IMR-90 (cell line): ENCODE data around the gene GDF9. TPM values are rescaled to one million over a fixed set of nuclear protein-coding genes. Genes with fewer than 3 reads are reported as not detected.

Source experiments
- ATAC-seq: fragments of 200-7000 bp; cut with Tn5 transposase; 2 replicates; pipeline ENCODE4 v1.9.1; 2020; ENCODE audit warnings: low read depth, mild to moderate bottlenecking, moderate library complexity
- BruUV-seq: library from RNA; stranded (reverse); fragments of 400-500 nt; replicated peaks from 2 replicates; lab custom pipeline; 2021; lab: Mats Ljungman, UMichigan
- CTCF ChIA-PET: fragments of 300-600 bp; formaldehyde crosslinking; extraction: SDS; loops from one replicate; lab custom pipeline; 2021; ENCODE audit warnings: antibody characterized with exemption; lab: Yijun Ruan, JAX
- POLR2A ChIA-PET: fragments of 300-600 bp; sonication (Branson Sonifier 250); formaldehyde crosslinking; loops from one replicate; lab custom pipeline; 2022; ENCODE audit warnings: antibody characterized with exemption; ENCODE audit not compliant: unreplicated experiment; lab: Charles Lee
- DNase-seq: peaks from one replicate; pipeline ENCODE4 v3.0.0; 2013
- H2AFZ ChIP-seq: replicated peaks from 2 replicates; pipeline ENCODE3; 2013; ENCODE audit warnings: low read length, mild to moderate bottlenecking; ENCODE audit not compliant: poor library complexity
- H2AK5ac ChIP-seq: 2 replicates; pipeline ENCODE4 v1.6.1; 2013; ENCODE audit warnings: low read depth, low read length, inconsistent platforms
- H2AK9ac ChIP-seq: replicated peaks from 2 replicates; pipeline ENCODE3; 2013; ENCODE audit warnings: mild to moderate bottlenecking, low read depth, low read length, moderate library complexity; ENCODE audit not compliant: poor library complexity
- H2BK120ac ChIP-seq: 2 replicates; pipeline ENCODE4 v1.6.1; 2013; ENCODE audit warnings: low read depth, low read length, inconsistent platforms
- H2BK15ac ChIP-seq: 3 replicates; pipeline ENCODE4 v1.6.1; 2013; ENCODE audit warnings: low read depth, low read length, inconsistent platforms
- H2BK20ac ChIP-seq: 2 replicates; pipeline ENCODE4 v1.6.1; 2013; ENCODE audit warnings: low read depth, mild to moderate bottlenecking, inconsistent platforms, low read length, moderate library complexity
- H2BK5ac ChIP-seq: 2 replicates; pipeline ENCODE4 v1.6.1; 2013; ENCODE audit warnings: mild to moderate bottlenecking, low read depth, low read length, inconsistent platforms; ENCODE audit not compliant: poor library complexity, severe bottlenecking
- H3K14ac ChIP-seq: replicated peaks from 2 replicates; pipeline ENCODE4 v1.6.1; 2013; ENCODE audit warnings: low read depth, low read length, inconsistent platforms
- H3K18ac ChIP-seq: 2 replicates; pipeline ENCODE4 v1.6.1; 2013; ENCODE audit warnings: low read depth, low read length, control low read depth
- H3K23ac ChIP-seq: 2 replicates; pipeline ENCODE4 v1.6.1; 2013; ENCODE audit warnings: low read depth, low read length, inconsistent platforms
- H3K27ac ChIP-seq: 2 replicates; pipeline ENCODE4 v1.5.1; 2013; ENCODE audit warnings: mild to moderate bottlenecking, control low read depth, low read length; ENCODE audit not compliant: insufficient read depth
- H3K27me3 ChIP-seq: 2 replicates; pipeline ENCODE4 v1.6.1; 2013; ENCODE audit warnings: low read length; ENCODE audit not compliant: control insufficient read depth, insufficient read depth
- H3K36me3 ChIP-seq: 2 replicates; pipeline ENCODE4 v1.6.1; 2013; ENCODE audit warnings: low read length, mixed read lengths; ENCODE audit not compliant: control insufficient read depth, insufficient read depth
- H3K4ac ChIP-seq: 2 replicates; pipeline ENCODE4 v1.6.1; 2013; ENCODE audit warnings: low read depth, low read length, inconsistent platforms
- H3K4me1 ChIP-seq: 2 replicates; pipeline ENCODE4 v1.6.1; 2013; ENCODE audit warnings: low read length, mixed read lengths; ENCODE audit not compliant: control insufficient read depth, insufficient read depth
- H3K4me2 ChIP-seq: 2 replicates; pipeline ENCODE4 v1.6.1; 2013; ENCODE audit warnings: low read depth, mild to moderate bottlenecking, control low read depth, low read length, moderate library complexity
- H3K4me3 ChIP-seq: 2 replicates; pipeline ENCODE4 v1.5.1; 2013; ENCODE audit warnings: low read depth, mild to moderate bottlenecking, control low read depth, low read length, moderate library complexity; ENCODE audit not compliant: insufficient read depth
- H3K56ac ChIP-seq: 2 replicates; pipeline ENCODE4 v1.6.1; 2013; ENCODE audit warnings: low read length, inconsistent platforms; ENCODE audit not compliant: insufficient read depth; ENCODE audit errors: extremely low read depth
- H3K79me1 ChIP-seq, 2 experiments: 2 replicates each; pipeline ENCODE4 v1.6.1; 2013; ENCODE audit warnings: low read length in 2 of 2, inconsistent platforms in 1 of 2, low read depth in 1 of 2
- H3K9ac ChIP-seq: 2 replicates; pipeline ENCODE4 v1.6.1; 2013; ENCODE audit warnings: low read depth, low read length, control low read depth
- H3K9me1 ChIP-seq: 2 replicates; pipeline ENCODE4 v1.6.1; 2013; ENCODE audit warnings: low read length, inconsistent platforms; ENCODE audit not compliant: insufficient read depth
- H3K9me3 ChIP-seq: 2 replicates; pipeline ENCODE4 v1.6.1; 2013; ENCODE audit warnings: low read length; ENCODE audit not compliant: control insufficient read depth, insufficient read depth
- H4K20me1 ChIP-seq: 2 replicates; pipeline ENCODE4 v1.6.1; 2013; ENCODE audit warnings: low read length, inconsistent platforms; ENCODE audit not compliant: insufficient read depth
- H4K5ac ChIP-seq: 2 replicates; pipeline ENCODE4 v1.6.1; 2013; ENCODE audit warnings: mild to moderate bottlenecking, low read depth, low read length, control low read depth
- H4K8ac ChIP-seq, 2 experiments: 2 replicates each; pipeline ENCODE4 v1.6.1; 2013; ENCODE audit warnings: low read depth in 2 of 2, low read length in 2 of 2, control low read depth in 1 of 2, inconsistent platforms in 1 of 2
- H4K91ac ChIP-seq: 2 replicates; pipeline ENCODE4 v1.6.1; 2013; ENCODE audit warnings: low read depth, low read length, inconsistent platforms; ENCODE audit not compliant: insufficient read depth
- BHLHE40 ChIP-seq: fragments of 150-350 bp; IDR thresholded peaks from 2 replicates; pipeline ENCODE4 v1.6.1; 2016; ENCODE audit warnings: mild to moderate bottlenecking, low read depth, low read length
- CEBPB ChIP-seq: IDR thresholded peaks from 2 replicates; pipeline ENCODE4 v1.6.1; 2012; ENCODE audit warnings: low read depth, low read length, improper control_type of control experiment
- CHD1 ChIP-seq: IDR thresholded peaks from 2 replicates; pipeline ENCODE4 v1.6.1; 2012; ENCODE audit warnings: low read depth, low read length, improper control_type of control experiment
- CTCF ChIP-seq: conservative IDR thresholded peaks from 2 replicates; pipeline ENCODE4 v1.5.1; 2012; ENCODE audit warnings: mild to moderate bottlenecking, low read depth, low read length, improper control_type of control experiment
- ELK1 ChIP-seq: fragments of 150-350 bp; IDR thresholded peaks from 2 replicates; pipeline ENCODE4 v1.6.1; 2016; ENCODE audit warnings: low read depth, mild to moderate bottlenecking, low read length, moderate library complexity, borderline replicate concordance
- FOS ChIP-seq: fragments of 150-350 bp; IDR thresholded peaks from 2 replicates; pipeline ENCODE4 v1.6.1; 2016; ENCODE audit warnings: low read depth, low read length
- MXI1 ChIP-seq: IDR thresholded peaks from 2 replicates; pipeline ENCODE4 v1.6.1; 2012; ENCODE audit warnings: low read depth, mild to moderate bottlenecking, low read length, moderate library complexity, borderline replicate concordance
- NFE2L2 ChIP-seq: fragments of 150-350 bp; IDR thresholded peaks from 2 replicates; pipeline ENCODE4 v1.6.1; 2016; ENCODE audit warnings: low read depth, mild to moderate bottlenecking, low read length
- POLR2A ChIP-seq: IDR thresholded peaks from 2 replicates; pipeline ENCODE4 v1.6.1; 2012; ENCODE audit warnings: mild to moderate bottlenecking, low read depth, low read length
- RCOR1 ChIP-seq: IDR thresholded peaks from 2 replicates; pipeline ENCODE4 v1.6.1; 2012; ENCODE audit warnings: mild to moderate bottlenecking, low read length, improper control_type of control experiment; ENCODE audit not compliant: insufficient replicate concordance
- RFX5 ChIP-seq: IDR thresholded peaks from 2 replicates; pipeline ENCODE4 v1.8.0; 2012; ENCODE audit warnings: low read depth, mild to moderate bottlenecking, low read length, moderate library complexity
- SMC3 ChIP-seq: fragments of 150-350 bp; IDR thresholded peaks from 2 replicates; pipeline ENCODE4 v1.6.1; 2016; ENCODE audit warnings: low read depth, mild to moderate bottlenecking, antibody characterized with exemption, low read length, moderate library complexity
- USF2 ChIP-seq: fragments of 150-350 bp; IDR thresholded peaks from 2 replicates; pipeline ENCODE4 v1.6.1; 2017; ENCODE audit warnings: mild to moderate bottlenecking, antibody characterized with exemption, low read length, low read depth
- WGBS, 2 experiments: methylation state at CpG; one replicate each; pipeline versions ENCODE4 v1.1.5 to v1.1.7; 2013; ENCODE audit warnings: missing lambda C conversion rate in 2 of 2; ENCODE audit not compliant: insufficient read length in 1 of 2; ENCODE audit errors: extremely low coverage in 2 of 2; 5-methylcytosine and 5-hydroxymethylcytosine counted together
- dilution Hi-C: fragments of 300-500 bp; cut with HindIII; formaldehyde crosslinking; loops from one replicate; pipeline ENCODE4 v1.14.3; 2018; ENCODE audit warnings: low sequenced_read_pairs; ENCODE audit not compliant: unreplicated experiment
- in situ Hi-C: fragments of 300-500 bp; cut with MboI; formaldehyde crosslinking; loops from 3 replicates; pipeline ENCODE4 v1.14.3; 2019; ENCODE audit warnings: low sequenced_read_pairs, inconsistent platforms, mixed read lengths
- intact Hi-C: fragments of 100-400 bp; cut with micrococcal nuclease; formaldehyde crosslinking; loops from 2 replicates; pipeline ENCODE4 v1.10.0; 2022
- polyA plus RNA-seq, 3 experiments: library from polyadenylated mRNA; depleted of rRNA; stranded (reverse); fragments of >200 nt; gene quantifications; 2 replicates each; pipeline ENCODE4 v1.2.3, GENCODE V29; 2012; ENCODE audit warnings: low replicate concordance in 1 of 3
- total RNA-seq: library from RNA; depleted of rRNA; stranded (reverse); fragments of >200 nt; gene quantifications from 2 replicates; pipeline ENCODE4 v1.2.3, GENCODE V29; 2012

Gene GDF9
- total and polyA plus RNA-seq, 2 of the 4 experiments (the other 2 are of a cell fraction), result 0.18 to 0.21 TPM

GRCh38 chr5:132832612-132833011 lies 33.7 kb downstream of the GDF9 start:
- no peak overlapping the region for H4K5ac ChIP-seq
- no peaks in the 10 kb centered on the region for H4K20me1 ChIP-seq
- intact Hi-C loops (no loop called here), dilution Hi-C loops (no loop called here), in situ Hi-C loops (no loop called here)
- no peak overlapping the region for H2BK120ac ChIP-seq
- ATAC-seq (no peak), DNase-seq (no peak)
- H3K27me3 ChIP-seq, result no peaks in the 10 kb centered on the region
- no peak overlapping the region for H2AK5ac ChIP-seq
- no peak overlapping the region for H3K56ac ChIP-seq
- H2BK5ac ChIP-seq, result no peak overlapping the region
- TF ChIP-seq BHLHE40 (no peak), FOS (no peak), POLR2A (no peak), SMC3 (no peak), RFX5 (no peak), CTCF (no peak), USF2 (no peak), CEBPB (no peak), ELK1 (no peak), MXI1 (no peak), CHD1 (no peak), NFE2L2 (no peak), RCOR1 (no peak)
- no TSS peak for BruUV-seq
- no peaks in the 10 kb centered on the region for H3K36me3 ChIP-seq
- H3K27ac ChIP-seq, result no peak overlapping the region
- CTCF ChIA-PET, result no interaction called here
- no peak overlapping the region for H2AK9ac ChIP-seq
- H3K4ac ChIP-seq, result no peak overlapping the region
- H3K4me2 ChIP-seq, result no peak overlapping the region
- no peaks in the 10 kb centered on the region; the same call in 1 of the 2 replicates for H3K4me1 ChIP-seq
- no peak overlapping the region for H3K18ac ChIP-seq
- no peak overlapping the region for H2AFZ ChIP-seq
- peaks cover 4% of the 10 kb centered on the region; the same call in 1 of the 2 replicates for H3K9me1 ChIP-seq
- no peak overlapping the region for H4K8ac ChIP-seq
- WGBS, 2 experiments, result 80% methylated on average over 3 of the region's 5 CpGs; no CpG with 5 or more reads in 1 of the 2 experiments
- no peak overlapping the region for H4K91ac ChIP-seq
- H3K4me3 ChIP-seq, result no peak overlapping the region
- no peak overlapping the region for H2BK15ac ChIP-seq
- peaks cover 13 to 24% of the 10 kb centered on the region in 2 experiments; a peak in 3 of 4 replicates for H3K79me1 ChIP-seq
- POLR2A ChIA-PET, result no interaction called here
- no peak overlapping the region for H3K23ac ChIP-seq
- H3K9me3 ChIP-seq, result no peaks in the 10 kb centered on the region
- no peak overlapping the region for H3K14ac ChIP-seq
- H2BK20ac ChIP-seq, result no peak overlapping the region
- H3K9ac ChIP-seq, result no peak overlapping the region
